Hematopoietic multipotent progenitor cell treated with erythropoietin and hydrocortisone succinate and interleukin-3 and kit ligand, for 6 days (in vitro differentiated cells): ENCODE data around the gene EEFSEC.

Experiments used
- DNase-seq: peaks from one replicate; pipeline ENCODE4 v3.0.0-alpha.2; 2015

EEFSEC gene

DNA sequence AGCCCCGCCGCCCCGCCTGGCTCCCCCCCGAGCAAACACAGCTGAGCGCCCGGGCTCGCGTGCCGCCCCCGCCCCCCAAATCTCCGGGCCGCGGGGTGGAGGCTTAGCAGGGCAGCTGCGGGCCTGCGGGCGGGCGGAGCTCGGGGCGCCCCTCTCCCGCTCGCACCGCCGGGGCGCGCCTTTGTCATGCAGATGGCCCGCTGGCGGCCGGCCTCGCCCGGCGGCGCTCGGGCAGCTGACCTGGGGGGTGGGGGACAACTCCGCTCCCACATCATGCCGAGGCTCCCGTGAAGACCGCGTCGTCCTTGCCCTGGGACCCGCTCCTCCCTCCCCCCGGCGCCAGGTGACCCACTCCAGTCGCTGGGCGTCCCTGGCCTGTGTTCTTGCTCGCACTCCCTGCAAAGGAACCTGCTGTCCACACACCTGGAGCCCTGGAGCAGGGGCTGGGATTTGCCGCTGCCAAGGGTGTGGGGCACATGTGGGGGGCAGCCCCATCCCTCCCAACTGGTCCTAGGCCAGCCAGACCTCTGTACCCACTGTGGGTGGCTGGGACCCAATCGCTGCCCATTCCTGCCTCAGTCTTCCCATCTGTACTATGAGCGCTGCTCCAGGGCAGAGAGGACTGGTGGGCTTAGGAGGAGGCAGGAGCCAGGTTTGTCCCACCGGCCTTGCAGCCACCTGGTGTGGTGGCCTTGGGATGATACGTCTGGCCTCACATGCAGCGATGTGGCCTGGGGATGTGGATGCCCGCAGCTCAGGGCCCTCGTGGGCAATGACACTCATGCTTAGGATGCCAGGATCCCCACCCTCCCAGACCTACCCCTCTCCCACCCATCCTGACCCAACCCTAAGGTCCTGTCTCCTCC is 279.9 kb downstream of the EEFSEC start:
- DNase-seq: peak; percentile 47

DNA sequence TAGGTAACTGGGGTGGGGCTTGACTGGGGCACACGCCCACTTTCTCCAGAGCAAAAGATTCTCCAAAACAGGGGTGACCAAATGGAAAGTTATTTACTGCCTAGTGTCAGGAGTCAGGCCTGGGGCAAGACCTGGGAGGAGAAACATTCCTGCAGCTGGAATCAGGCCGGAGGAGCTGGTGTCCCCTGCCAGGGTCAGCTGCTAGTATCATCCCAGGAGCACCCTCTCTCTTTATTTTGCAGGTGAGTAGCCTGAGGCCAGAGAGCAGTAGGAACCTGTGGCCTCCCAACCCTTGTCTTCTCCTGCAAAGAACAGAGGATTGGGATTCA is 280.5 kb downstream of the EEFSEC start:
- no peak for DNase-seq

DNA sequence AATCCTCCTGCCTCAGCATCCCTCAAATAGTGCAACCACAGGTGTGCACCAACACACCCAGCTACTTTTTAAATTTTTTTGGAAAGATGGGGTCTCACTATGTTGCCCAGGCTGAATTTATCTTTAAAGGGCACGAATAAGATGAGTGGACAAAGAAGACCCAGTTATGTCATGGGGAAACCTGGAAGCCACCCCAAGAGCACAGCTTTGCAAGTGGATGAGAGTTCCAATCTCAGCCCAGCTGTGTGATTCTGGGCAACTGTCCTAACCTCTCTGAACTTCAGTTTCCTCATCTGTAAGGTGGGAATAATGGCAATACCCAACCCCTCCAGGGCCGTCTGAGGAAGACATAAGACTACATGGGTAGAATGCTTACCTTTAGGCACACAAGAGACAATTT is 281.2 kb downstream of the EEFSEC start:
- DNase-seq: no peak

DNA sequence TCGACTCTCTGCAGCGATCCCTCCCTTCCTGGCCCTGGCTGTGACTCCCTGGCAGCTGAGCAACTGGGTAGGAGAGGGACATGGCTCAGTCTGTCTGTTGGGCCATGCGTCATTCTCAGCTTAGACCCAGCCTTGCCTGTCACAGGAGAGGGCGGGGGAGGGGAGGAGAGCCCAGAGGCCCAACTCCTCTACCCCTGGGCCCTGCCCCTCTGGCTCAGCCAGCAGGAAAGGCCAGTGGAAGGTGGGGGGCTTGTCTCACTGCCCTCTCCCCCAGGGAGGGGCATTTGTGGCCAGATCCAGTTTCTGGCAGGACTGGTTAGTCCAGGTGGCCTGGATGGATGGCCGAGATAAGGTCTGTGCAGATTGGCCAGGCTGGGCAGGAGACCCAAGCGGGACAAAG is 281.8 kb downstream of the EEFSEC start:
- DNase-seq: no peak

DNA sequence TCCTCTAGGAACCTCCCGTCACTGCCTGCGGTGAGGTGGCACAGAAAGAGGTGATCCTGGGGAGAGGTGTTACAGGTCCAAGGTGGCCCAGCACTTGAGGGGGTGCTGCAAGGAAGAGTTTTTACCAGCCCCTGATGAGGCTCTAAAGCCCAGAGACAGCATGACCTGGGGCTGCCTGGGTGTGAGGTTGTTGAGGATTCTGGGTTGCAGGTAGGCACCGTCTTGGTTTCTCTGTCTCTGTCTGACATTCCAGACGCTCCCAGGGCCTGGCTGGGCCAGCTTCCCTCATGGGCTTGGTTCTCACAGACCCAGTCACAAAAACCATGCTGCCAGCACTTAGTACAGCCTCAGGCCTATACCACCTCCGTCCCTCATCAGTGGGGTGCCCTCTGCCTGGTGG is 282.3 kb downstream of the EEFSEC start:
- no peak for DNase-seq

DNA sequence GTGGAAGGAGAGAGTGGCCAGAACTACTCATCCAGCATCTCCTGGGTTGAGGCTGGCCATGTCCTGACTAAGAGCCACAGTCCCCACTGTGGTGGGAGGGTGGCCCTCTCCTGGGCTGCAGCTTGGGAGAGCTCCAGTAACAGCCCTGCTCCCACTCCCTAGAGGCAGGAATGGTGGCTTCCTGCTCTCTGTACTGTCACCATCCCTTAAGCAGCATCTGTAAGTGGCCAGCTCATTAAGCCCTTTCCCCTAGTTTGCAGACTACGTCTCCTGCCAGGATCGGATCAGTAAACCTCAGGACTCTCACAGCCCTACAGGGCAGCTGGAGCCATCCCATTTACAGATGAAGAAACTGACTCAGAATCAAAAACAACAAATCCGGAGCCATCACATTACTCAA is 282.9 kb downstream of the EEFSEC start:
- no peak for DNase-seq

DNA sequence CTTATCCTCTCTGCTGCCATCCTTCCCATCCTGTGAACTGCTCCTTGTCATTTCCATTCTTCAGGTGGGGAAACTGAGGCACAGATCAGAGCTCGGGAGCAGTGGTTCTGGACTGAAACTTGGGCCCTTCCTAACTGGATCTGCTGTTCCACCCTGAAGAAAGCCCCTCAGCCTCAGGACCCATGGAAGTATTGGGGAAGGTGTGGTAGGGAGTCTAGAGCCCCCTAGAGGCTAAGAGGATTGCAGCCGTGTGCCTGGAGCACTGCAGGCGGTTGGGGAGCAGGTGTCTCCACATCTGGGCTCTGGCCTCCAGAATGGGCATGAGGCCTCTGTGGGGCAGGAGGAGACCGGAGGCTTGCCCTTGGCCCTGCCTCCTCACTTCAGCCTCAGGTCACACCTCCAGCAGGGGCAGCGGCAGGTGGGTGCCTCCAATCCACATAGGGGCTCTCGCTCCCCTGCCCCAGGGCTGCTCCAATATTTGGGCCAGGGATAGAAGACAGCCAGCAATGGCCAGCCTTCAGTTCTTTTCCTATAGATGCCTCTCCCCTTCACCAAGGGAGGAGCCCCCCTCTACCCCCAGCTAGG is 285.3 kb downstream of the EEFSEC start:
- DNase-seq: peak; percentile 69

DNA sequence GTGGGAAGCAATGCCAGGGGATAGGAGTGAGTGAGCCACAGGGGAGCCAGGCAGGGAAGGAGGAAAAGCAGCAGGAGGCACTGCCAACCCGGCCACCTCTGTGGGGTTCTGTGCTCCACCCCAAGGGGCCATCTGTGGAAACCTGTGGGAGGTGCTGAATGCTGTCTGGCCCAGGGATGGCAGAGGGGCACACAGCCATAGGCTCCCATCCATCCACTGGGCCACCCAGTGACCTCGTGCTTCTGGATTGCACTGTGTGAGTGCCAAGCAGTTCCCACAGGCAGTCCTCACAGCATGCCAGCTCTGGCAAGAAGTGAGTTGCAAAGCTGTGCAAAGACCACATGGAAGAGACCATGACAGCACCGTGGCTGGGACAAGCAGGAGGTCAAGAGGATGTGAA is 285.9 kb downstream of the EEFSEC start:
- DNase-seq: no peak

DNA sequence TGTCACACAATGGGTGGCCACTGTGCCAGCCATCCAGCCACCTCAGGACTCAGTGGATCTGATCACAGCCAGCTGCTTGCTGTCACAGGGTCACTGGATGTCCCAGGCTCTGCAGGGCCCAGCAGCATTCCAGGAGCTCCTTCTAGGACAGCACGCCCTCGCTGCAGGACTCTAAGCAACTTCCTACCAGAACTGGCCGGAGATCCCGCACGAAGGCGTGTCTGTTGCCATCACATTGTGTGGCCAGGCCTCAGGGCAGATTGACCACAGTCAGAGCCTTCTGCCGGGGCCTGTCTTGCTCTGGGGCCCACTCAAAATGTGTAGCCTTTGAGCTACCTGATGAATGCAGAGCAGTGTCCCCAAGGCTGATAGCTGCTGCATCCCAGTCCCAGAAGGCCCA is 288.8 kb downstream of the EEFSEC start:
- DNase-seq: no peak

DNA sequence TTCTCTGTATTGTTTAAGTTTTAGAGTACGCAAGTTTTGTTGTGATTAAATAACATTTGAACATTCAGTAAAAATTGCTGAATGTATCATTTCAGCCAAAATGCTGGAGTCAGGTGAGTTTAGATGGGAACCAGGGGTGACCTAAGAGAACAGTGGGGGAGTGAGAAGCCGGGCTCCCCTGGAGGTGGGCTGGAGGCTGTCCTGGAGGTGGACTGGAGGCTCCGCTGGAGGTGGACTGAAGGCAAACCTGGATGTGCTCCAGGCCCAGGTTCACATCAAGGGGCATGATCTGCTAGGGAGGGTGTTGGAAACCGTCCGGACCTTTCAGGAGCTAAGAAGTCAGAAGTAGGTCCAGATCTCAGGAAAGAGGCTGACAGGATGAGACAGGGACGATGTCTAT is 289.7 kb downstream of the EEFSEC start:
- no peak for DNase-seq

DNA sequence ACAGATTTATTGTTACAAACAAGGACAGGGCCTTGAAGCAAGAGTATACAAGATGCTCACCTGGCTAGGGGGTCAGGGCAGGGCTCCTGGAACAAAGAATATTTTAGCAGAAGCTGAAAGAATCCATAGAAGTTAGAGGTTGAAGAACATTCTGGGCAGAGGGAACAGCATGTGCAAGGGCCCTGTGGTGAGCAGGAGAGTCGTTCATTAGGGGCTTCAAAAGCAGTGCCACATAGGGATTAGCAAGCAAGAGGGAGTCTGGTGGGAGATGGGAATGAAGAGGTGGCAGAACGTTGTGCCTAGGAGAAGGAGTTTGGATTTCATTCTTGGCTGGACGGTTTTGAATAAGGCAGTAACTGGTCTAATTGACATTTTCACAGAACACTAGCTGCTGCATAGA is 290.5 kb downstream of the EEFSEC start:
- DNase-seq: no peak

DNA sequence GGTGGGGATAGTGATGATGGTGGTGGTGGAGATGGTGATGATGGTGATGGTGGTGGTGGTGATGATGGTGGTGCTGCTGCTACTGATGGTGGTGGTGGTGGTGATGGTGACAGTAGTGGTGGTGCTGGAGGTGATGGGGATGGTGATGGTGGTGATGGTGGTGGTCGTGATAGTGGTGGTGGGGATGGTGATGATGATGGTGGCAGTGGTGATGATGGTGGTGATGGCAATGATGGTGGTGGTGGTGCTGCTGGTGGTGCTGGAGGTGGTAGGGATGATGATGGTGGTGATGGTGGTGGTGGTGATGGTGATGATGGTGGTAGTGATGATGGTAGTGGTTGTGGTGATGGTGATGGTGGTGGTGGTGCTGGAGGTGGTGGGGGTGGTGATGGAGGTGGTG is 292.1 kb downstream of the EEFSEC start:
- DNase-seq: no peak

DNA sequence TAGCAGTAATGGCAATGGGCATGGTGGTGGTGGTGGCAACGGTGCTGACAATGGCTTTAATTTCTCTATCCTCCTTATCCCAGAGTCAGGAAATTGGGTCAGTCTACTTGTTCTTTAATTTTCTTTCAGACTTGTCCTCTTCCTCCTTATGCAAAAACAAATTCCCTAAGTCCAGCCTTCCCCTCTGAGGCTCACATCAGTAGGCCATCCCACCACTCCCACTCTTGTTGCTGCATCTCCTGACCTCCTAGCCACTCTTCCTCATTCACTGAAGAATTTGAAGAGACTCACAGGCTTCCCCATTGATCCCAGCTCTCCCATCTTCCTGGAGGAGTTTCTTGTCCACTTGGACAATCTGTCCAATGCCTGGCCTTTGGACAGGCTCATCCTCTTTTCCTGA is 293.5 kb downstream of the EEFSEC start:
- no peak for DNase-seq

DNA sequence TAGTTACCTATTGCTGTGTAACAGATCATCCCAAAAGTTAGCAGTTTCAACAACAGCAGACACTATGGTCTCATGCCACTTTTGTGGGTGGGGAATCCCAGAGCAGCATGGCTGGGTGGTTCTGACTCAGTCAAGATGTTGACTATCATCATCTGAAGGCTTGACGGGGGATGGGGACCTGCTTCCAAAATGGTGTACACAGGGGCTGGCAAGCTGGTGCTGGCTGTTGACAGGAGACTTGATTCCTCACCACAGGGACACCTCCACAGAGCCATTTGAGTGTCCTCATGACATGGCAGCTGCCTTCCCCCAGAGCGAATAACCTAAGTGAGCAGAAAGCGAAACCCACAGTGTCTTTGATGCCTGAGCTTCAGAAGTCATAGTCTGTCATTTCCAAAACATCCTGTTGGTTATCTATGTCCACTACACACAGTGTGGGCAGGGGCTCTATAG is 294.3 kb downstream of the EEFSEC start:
- no peak for DNase-seq

DNA sequence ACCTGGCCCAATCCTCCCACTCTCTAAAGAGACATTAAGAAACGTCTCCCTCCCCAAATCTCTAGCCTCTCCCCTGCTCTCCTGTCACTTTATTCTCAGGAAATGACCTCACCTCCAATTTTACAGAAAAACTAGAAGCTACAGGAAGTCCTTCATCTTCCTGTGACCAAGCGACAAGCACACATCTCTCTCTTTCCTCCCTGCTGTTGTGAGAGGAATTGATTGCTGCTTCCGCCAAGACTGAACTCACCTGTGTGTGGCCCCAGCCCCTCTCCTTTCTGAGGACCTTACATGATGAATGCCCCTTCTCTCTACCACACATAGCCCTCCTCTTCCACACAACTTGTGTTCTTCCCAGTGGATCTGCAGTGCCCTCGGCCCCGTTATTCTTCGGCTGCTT is 295.2 kb downstream of the EEFSEC start:
- DNase-seq: no peak

DNA sequence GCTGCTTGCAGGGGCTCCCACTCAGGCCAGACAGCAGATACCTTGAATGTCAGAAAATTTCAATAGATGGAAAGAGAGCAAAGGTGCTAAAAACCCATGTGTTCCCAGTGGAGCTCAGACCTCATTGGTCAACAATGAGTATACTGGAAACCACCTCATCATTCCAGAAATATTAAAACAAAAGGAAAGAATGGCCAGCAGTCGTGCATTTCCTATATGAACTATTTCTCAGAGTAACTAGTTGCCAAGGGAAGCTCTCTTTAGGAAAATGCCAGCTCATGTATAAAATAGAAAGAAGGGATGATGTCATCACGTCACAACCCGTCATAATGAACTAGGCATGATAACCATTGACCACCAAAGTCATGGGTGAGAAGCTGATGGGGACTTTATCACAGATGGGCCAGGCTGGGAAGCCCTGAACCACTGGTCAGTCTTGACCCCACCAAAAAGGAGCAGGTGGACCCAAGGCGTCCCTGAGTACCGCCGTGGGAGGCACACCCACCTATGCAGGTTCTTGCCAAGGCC is 295.9 kb downstream of the EEFSEC start:
- no peak for DNase-seq

DNA sequence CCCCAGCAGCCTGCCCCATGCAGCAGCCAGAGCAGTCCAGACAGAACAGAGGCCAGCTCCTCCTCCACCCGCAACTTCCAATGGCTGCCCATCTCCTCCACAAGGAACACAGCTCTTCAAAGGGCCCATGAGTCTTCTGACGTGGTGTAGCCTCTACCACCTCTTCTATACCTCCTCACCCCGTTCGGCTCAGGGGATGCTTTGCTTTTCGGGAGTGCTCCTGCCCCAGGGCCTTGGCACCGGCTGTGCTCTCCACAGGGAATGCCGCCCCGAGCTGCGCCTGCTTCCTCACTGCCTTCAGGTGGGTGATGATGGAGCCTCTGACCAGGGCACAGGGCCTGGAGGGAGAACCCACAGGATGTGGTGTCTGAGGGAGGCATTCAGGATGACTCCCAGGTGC is 298.8 kb downstream of the EEFSEC start:
- no peak for DNase-seq

DNA sequence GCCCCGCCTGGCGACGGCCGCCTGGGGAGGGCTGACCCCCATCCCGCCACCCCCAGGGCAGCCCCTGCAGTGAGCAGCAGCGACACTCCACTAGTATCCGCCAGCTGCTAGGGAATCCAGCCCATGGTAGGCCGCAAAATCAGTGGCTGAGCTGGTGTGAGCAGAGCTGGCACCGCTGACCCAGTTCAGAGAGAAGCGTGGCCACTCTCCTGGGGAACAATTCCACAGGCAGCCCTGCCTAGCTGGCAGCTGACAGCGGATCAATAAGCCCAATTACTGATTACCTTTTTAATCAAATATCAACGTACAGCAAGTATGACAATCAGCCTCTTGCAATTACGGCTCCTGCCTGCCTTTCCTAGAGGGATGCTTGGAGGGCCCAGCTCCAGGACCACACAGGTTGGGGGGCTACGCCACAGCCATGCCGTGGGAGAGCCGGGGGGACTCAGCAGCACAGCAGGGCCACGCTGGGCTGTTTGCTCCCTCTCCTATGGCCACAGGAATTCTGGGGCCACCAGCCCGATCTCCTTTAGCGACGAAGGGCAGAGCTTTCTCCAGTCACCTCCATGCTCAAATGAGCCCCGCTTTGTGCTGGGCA is 299.5 kb downstream of the EEFSEC start:
- DNase-seq: no peak

DNA sequence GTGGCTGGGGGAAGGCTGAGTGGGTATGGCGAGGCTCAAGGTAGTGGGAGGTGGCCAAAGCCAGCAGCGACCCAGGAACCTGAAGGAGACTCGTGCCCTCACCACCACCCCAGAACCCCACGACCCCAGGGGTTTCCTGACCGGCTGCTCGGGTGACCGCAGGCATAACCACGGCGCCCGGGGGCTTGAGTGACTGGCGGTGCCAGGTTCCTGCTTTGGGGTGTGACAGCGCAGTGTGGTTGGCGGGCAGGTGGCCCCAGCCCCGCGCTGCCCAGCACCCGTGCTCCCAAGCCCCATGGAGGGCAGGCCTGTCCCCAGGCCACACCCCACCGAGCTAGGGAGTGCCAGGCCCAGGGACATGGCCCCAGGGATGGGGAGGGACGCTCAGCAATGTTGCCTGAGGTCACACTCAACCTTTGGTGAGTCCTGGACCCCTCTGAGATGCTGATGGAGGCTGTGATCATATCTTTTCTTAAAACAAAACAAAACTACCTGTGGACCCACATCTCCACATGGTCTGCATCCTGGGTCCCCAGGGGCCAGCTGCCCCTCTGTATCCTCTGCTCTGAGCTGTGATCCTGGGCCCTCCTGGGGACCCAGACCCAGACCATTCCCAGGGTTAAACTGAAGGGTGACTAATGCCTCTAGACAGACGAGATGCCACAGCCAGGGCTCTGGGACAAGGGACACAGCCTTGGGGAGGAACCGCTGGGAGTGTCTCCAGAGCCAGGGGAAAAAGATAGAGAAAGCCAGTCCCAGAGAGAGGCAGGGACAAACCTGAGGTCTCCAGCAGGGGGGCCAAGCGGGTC is 300.4 kb downstream of the EEFSEC start:
- DNase-seq: no peak

DNA sequence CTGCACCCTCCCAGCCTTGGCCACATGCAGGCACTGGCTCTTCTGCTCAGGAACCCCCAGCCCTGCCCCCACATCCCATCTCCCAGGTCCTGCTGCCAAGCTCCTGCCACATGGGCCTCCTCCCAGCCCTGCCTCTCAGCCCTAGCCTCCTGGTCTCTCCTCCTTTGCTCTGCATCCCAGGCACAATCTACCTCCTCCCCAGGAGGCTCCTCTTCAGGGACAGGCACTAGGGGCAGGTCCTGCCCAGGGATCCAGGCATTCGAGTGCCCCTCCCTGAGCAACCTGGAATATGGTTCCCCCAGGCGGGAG is 301.0 kb downstream of the EEFSEC start:
- no peak for DNase-seq

DNA sequence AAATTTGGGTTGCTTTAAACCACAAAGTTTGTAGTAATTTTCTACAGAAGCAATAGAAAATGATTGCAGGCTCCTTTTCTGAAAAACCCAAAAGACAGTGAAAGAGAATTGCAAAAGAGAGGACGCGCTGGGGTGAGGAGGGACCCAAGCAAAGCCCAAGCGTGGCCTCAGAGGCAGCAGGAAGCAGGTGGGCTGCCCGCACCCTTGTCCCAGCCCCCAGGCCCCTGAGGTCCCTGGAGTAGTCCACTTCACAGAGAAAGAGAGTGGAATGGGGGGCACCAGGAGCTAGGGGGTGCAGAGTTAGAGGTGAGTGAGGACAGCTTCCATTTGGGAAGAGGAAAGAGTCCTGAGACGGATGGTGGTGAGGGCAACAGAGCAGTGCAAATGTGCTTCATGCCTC is 301.8 kb downstream of the EEFSEC start:
- no peak for DNase-seq

DNA sequence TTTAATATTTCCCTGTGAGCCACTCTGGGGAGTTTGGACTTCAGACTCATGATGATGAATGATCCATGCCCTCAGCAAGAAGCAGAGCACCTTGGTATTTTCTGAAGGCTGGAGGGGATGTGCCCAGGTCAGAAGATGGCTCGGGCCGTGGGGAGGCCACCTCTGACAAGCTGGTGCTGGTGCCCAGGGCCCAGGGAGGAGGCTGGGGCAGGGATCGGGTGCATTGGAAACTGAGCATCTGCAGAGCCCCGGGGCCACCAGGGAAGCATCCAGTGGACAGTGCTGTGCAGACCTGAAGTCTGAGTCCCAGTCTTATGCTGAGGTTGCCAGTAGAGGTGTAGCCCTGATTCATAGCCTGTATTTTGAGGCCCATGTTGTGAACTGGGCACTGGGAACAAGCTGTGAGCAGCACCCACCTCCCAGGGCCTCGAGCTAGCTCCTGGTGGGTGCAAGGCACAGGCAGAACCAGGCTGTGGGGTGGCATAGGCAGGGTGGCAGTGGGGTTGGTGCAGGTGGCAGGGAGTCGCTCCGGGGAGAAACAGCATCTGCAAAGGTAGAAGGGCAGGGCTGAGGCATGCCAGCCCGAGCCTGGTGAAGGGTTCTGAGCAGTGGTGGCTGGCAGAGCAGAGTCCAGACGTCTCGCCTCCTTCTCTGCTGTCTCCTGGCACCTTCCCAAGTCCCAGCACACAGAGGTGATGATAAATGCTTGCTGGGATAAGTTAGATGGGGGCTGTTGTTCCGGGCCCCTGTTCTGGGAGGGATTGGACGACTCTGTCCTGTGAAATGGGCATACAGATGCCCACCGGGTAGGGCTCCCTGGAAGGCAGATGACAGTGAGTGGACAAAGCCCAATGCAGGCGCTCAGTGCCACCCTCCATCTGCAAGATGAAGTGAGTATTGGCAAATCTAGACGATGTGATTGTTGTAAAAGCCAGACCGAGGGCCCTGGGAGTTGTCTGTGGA is 302.8 kb downstream of the EEFSEC start:
- DNase-seq: peak; percentile 67
